ENCODE data around the gene AFAP1. TPM values are rescaled to one million over a fixed set of nuclear protein-coding genes. Genes with fewer than 3 reads are reported as not detected.
A peak's percentile ranks its signal among the peaks of the same experiment; 100 is the strongest.

Gene AFAP1, protein sequence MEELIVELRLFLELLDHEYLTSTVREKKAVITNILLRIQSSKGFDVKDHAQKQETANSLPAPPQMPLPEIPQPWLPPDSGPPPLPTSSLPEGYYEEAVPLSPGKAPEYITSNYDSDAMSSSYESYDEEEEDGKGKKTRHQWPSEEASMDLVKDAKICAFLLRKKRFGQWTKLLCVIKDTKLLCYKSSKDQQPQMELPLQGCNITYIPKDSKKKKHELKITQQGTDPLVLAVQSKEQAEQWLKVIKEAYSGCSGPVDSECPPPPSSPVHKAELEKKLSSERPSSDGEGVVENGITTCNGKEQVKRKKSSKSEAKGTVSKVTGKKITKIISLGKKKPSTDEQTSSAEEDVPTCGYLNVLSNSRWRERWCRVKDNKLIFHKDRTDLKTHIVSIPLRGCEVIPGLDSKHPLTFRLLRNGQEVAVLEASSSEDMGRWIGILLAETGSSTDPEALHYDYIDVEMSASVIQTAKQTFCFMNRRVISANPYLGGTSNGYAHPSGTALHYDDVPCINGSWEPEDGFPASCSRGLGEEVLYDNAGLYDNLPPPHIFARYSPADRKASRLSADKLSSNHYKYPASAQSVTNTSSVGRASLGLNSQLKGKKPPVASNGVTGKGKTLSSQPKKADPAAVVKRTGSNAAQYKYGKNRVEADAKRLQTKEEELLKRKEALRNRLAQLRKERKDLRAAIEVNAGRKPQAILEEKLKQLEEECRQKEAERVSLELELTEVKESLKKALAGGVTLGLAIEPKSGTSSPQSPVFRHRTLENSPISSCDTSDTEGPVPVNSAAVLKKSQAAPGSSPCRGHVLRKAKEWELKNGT
- total RNA-seq (2013) = 0.06 TPM
- polyA plus RNA-seq (not detected), polyA minus RNA-seq (not detected in 2 replicates), total RNA-seq (0.06 to 10.1 (median 0.34) reads per million in 11 experiments)

DNA sequence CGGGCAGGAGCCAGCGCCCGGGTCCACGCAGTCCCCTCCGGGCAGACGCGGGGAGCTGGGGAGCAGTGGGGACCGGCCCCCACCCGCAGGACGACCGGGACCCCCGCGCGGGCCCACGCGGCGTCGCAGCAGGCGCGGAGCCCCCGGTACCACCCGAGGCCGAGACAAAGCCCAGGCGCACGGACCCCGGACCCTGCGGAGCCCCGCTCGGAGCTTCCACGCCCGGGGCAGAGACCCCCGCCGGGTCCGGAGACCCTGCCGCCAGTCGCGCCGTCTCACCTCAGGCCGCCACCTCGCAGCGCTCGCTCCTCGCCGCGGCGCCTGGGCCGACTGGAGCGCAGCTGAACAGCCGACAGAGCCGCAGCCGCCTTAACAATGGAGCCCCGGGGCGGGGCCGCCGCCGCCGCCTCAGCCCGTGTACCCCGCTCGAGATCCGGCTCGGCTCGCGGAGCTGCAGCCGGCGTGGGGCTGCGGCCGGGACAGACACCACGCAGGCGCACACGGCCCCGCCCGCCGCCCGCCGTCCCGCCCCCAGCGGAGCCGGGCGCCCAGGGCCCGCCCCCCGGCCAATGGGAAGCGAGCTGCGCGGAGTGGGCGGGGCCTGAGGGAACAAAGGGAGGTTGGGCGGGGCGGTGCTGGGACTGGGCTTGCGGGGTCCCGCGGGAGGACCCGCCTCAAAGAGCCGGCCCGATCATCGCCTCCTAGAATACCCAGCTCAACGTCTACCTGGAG is at the start of gene AFAP1:
AFAP1 (minus strand) TSS at position 485 of the 732 bp plus-strand sequence. CDS start 67,783 bp downstream, outside the sequence.
- Histone ChIP-seq H3K4me1 (ENCODE audit: control insufficient read depth in 1 of 2, insufficient read depth in 2 of 2, low read length in 2 of 2) (peaks cover 8 to 34% of the 10 kb centered on the region in 2 donors), H3K9ac (ENCODE audit: insufficient read depth, low read length, poor library complexity, severe bottlenecking) (peak within 1 kb of the TSS; percentile 8), H3K79me2 (ENCODE audit: insufficient read depth, low read length) (no peaks in the 10 kb centered on the region), H3K4me2 (replicated peaks; ENCODE audit: extremely low read depth, low read length, poor library complexity, severe bottlenecking) (peak within 1 kb of the TSS; percentile 60), H3K4me3 (replicated peaks in 1 of 3; ENCODE audit: low read depth in 2 of 3, low read length in 3 of 3) (peak within 1 kb of the TSS in 1 of 3 experiments; percentile 47), H2AFZ (ENCODE audit: insufficient read depth, low read depth, low read length, poor library complexity, severe bottlenecking) (peak within 1 kb of the TSS; percentile 41), H3K9me3 (replicated peaks in 1 of 2; ENCODE audit: control insufficient read depth in 1 of 2, insufficient read depth in 1 of 2, low read length in 2 of 2) (peaks cover 4 to 12% of the 10 kb centered on the region in 2 donors), H3K27ac (ENCODE audit: low read depth in 1 of 2, low read length in 2 of 2) (no peak within 1 kb of the TSS), H4K20me1 (ENCODE audit: insufficient read depth, low read length) (no peaks in the 10 kb centered on the region), H3K36me3 (replicated peaks in 1 of 2; ENCODE audit: control insufficient read depth in 1 of 2, insufficient read depth in 2 of 2, low read length in 2 of 2) (no peaks in the 10 kb centered on the region), H3K27me3 (ENCODE audit: control insufficient read depth in 2 of 2, insufficient read depth in 2 of 2, low read length in 2 of 2) (peaks cover 29 to 36% of the 10 kb centered on the region in 2 donors)
- intact Hi-C loops (cut with micrococcal nuclease) = no loop called here
- 1% methylated on average over 82 of the region's 96 CpGs for WGBS (ENCODE audit: insufficient coverage)
- TF ChIP-seq, protein P1, sequence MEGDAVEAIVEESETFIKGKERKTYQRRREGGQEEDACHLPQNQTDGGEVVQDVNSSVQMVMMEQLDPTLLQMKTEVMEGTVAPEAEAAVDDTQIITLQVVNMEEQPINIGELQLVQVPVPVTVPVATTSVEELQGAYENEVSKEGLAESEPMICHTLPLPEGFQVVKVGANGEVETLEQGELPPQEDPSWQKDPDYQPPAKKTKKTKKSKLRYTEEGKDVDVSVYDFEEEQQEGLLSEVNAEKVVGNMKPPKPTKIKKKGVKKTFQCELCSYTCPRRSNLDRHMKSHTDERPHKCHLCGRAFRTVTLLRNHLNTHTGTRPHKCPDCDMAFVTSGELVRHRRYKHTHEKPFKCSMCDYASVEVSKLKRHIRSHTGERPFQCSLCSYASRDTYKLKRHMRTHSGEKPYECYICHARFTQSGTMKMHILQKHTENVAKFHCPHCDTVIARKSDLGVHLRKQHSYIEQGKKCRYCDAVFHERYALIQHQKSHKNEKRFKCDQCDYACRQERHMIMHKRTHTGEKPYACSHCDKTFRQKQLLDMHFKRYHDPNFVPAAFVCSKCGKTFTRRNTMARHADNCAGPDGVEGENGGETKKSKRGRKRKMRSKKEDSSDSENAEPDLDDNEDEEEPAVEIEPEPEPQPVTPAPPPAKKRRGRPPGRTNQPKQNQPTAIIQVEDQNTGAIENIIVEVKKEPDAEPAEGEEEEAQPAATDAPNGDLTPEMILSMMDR (IDR thresholded peaks at IDR 0.05) = no peak
- H3K4me1 Mint-ChIP-seq = peaks cover 29% of the 10 kb centered on the region
- H3K4me3 Mint-ChIP-seq = peak within 1 kb of the TSS; percentile 53 to 71
- peaks cover 43 to 68% (median 50%) of the 10 kb centered on the region in 3 donors for H3K27me3 Mint-ChIP-seq (ENCODE audit: low read depth in 3 of 3)
- H3K36me3 Mint-ChIP-seq = no peaks in the 10 kb centered on the region
- H3K9me3 Mint-ChIP-seq = peaks cover 0 to 21% (median 17%) of the 10 kb centered on the region in 7 donors
- peak in 1 of 3 donors; percentile 64 for DNase-seq
- no peak within 1 kb of the TSS for H3K27ac Mint-ChIP-seq

DNA sequence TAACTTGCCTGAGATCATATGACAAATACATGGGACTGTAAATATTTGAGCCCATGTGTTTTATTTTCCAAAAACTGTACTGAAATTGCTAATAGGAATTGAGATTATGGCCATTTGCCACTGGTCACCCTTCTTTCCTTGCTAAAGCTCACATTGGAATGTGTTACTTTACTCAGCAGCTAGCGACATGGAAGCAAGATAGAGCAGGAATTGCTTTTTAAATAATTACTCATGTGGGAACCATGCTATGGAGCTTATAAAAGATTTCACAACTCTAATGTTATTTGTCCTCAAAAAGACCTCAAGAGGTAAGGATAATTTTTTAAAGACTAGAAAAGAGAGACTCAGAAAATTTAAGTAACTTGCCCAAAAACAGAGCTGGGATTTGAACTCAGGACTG is 48.8 kb upstream of the AFAP1 start:
- Histone ChIP-seq H3K4me3 (replicated peaks in 1 of 3; ENCODE audit: low read depth in 2 of 3, low read length in 3 of 3) (no peak overlapping the region), H3K36me3 (replicated peaks in 1 of 2; ENCODE audit: control insufficient read depth in 1 of 2, insufficient read depth in 2 of 2, low read length in 2 of 2) (no peaks in the 10 kb centered on the region), H3K79me2 (ENCODE audit: insufficient read depth, low read length) (no peaks in the 10 kb centered on the region), H3K9me3 (replicated peaks in 1 of 2; ENCODE audit: control insufficient read depth in 1 of 2, insufficient read depth in 1 of 2, low read length in 2 of 2) (no peaks in the 10 kb centered on the region), H2AFZ (ENCODE audit: insufficient read depth, low read depth, low read length, poor library complexity, severe bottlenecking) (no peak overlapping the region), H3K9ac (ENCODE audit: insufficient read depth, low read length, poor library complexity, severe bottlenecking) (no peak overlapping the region), H3K27ac (ENCODE audit: low read depth in 1 of 2, low read length in 2 of 2) (no peak overlapping the region), H4K20me1 (ENCODE audit: insufficient read depth, low read length) (no peaks in the 10 kb centered on the region), H3K4me2 (replicated peaks; ENCODE audit: extremely low read depth, low read length, poor library complexity, severe bottlenecking) (no peak overlapping the region), H3K4me1 (ENCODE audit: control insufficient read depth in 1 of 2, insufficient read depth in 2 of 2, low read length in 2 of 2) (no peaks in the 10 kb centered on the region), H3K27me3 (ENCODE audit: control insufficient read depth in 2 of 2, insufficient read depth in 2 of 2, low read length in 2 of 2) (peaks cover 0 to 6% of the 10 kb centered on the region in 2 donors)
- no peak overlapping the region for H3K27ac Mint-ChIP-seq
- H3K9me3 Mint-ChIP-seq = peaks cover 0 to 3% (median 0%) of the 10 kb centered on the region in 7 donors
- no peaks in the 10 kb centered on the region for H3K36me3 Mint-ChIP-seq
- H3K4me1 Mint-ChIP-seq = no peaks in the 10 kb centered on the region
- no CpG with 5 or more reads among the region's 1 CpG for WGBS (ENCODE audit: insufficient coverage)
- TF ChIP-seq, protein P1 (IDR thresholded peaks at IDR 0.05) = no peak
- no peak for DNase-seq
- H3K4me3 Mint-ChIP-seq = no peak overlapping the region
- H3K27me3 Mint-ChIP-seq (ENCODE audit: low read depth in 3 of 3) = peaks cover 7 to 20% (median 16%) of the 10 kb centered on the region in 3 donors
- intact Hi-C loops (cut with micrococcal nuclease) = no loop called here
